Measurements from ENCODE around the gene ATP8A2. TPM values are rescaled to one million over a fixed set of nuclear protein-coding genes. Genes with fewer than 3 reads are reported as not detected.

The ATP8A2 gene
- total RNA-seq, 1 experiment from 2014 or later, result not detected

DNA sequence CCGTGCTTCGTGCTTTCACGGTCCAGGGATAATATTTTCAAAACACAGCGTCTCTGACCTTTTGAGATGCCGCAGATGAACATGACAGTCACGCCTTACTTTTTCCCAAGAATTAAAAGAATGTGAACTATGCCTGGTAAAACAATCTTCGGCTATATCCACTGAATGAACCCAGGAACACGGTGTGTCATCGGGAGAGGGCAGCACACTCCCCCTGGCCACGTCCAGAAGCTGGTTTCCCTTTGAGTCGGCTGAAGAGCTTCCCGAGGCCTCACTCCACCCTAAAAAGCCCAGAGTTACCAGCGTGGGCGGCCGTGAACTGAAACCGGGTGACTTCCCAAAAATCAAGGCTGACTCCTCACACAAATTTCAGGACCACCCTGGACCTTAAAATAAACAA lies 702.9 kb downstream of the ATP8A2 start:
- Histone ChIP-seq H3K27me3 (ENCODE audit: control insufficient read depth, insufficient read depth, low read length) (no peaks in the 10 kb centered on the region), H3K36me3 (ENCODE audit: control insufficient read depth, insufficient read depth, low read length) (no peaks in the 10 kb centered on the region), H3K4me1 (ENCODE audit: control insufficient read depth, insufficient read depth, low read length) (no peaks in the 10 kb centered on the region), H3K4me3 (ENCODE audit: low read depth in 2 of 2, low read length in 2 of 2) (no peak overlapping the region), H3K27ac (ENCODE audit: low read length) (no peak overlapping the region), H3K9me3 (ENCODE audit: control insufficient read depth, insufficient read depth, low read depth, low read length) (no peaks in the 10 kb centered on the region)
- ATAC-seq, result no peak
- intact Hi-C loops (cut with micrococcal nuclease; ENCODE audit: unreplicated experiment) (no loop called here), in situ Hi-C loops (cut with HindIII; ENCODE audit: low pct_unique_long_range_greater_than_20kb, low sequenced_read_pairs) (no loop called here)
- no TSS peak for BruUV-seq (replicated peaks)
- DNase-seq (ENCODE audit: low read depth, low spot score), result no peak
- ChIA-PET CTCF (no interaction called here), POLR2A (no interaction called here)
- TF ChIP-seq TCF7L2 (IDR thresholded peaks at IDR 0.05; ENCODE audit: low read depth, low read length) (no peak), POLR2AphosphoS5 (IDR thresholded peaks at IDR 0.05; ENCODE audit: low read depth, low read length) (no peak), SIN3A (IDR thresholded peaks at IDR 0.05; ENCODE audit: borderline replicate concordance, insufficient read depth, low read depth, low read length) (no peak)
- TF ChIP-seq, protein P1, sequence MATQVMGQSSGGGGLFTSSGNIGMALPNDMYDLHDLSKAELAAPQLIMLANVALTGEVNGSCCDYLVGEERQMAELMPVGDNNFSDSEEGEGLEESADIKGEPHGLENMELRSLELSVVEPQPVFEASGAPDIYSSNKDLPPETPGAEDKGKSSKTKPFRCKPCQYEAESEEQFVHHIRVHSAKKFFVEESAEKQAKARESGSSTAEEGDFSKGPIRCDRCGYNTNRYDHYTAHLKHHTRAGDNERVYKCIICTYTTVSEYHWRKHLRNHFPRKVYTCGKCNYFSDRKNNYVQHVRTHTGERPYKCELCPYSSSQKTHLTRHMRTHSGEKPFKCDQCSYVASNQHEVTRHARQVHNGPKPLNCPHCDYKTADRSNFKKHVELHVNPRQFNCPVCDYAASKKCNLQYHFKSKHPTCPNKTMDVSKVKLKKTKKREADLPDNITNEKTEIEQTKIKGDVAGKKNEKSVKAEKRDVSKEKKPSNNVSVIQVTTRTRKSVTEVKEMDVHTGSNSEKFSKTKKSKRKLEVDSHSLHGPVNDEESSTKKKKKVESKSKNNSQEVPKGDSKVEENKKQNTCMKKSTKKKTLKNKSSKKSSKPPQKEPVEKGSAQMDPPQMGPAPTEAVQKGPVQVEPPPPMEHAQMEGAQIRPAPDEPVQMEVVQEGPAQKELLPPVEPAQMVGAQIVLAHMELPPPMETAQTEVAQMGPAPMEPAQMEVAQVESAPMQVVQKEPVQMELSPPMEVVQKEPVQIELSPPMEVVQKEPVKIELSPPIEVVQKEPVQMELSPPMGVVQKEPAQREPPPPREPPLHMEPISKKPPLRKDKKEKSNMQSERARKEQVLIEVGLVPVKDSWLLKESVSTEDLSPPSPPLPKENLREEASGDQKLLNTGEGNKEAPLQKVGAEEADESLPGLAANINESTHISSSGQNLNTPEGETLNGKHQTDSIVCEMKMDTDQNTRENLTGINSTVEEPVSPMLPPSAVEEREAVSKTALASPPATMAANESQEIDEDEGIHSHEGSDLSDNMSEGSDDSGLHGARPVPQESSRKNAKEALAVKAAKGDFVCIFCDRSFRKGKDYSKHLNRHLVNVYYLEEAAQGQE (IDR thresholded peaks at IDR 0.05; ENCODE audit: insufficient read depth in 1 of 2, low read depth in 2 of 2, low read length in 1 of 2), result no peak
- TF ChIP-seq, protein P2, sequence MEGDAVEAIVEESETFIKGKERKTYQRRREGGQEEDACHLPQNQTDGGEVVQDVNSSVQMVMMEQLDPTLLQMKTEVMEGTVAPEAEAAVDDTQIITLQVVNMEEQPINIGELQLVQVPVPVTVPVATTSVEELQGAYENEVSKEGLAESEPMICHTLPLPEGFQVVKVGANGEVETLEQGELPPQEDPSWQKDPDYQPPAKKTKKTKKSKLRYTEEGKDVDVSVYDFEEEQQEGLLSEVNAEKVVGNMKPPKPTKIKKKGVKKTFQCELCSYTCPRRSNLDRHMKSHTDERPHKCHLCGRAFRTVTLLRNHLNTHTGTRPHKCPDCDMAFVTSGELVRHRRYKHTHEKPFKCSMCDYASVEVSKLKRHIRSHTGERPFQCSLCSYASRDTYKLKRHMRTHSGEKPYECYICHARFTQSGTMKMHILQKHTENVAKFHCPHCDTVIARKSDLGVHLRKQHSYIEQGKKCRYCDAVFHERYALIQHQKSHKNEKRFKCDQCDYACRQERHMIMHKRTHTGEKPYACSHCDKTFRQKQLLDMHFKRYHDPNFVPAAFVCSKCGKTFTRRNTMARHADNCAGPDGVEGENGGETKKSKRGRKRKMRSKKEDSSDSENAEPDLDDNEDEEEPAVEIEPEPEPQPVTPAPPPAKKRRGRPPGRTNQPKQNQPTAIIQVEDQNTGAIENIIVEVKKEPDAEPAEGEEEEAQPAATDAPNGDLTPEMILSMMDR (IDR thresholded peaks at IDR 0.05), result no peak

Other genes with a start within 250 kb of the ATP8A2 start
- not detected for gene AMER2, start 199.7 kb upstream of the ATP8A2 start, total RNA-seq (2021; ENCODE audit: unreplicated experiment)
- gene MTMR6, start 84.5 kb upstream of the ATP8A2 start, total RNA-seq (2021; ENCODE audit: unreplicated experiment), result 9.7 TPM
- 40.0 TPM for gene NUP58, start 70.3 kb upstream of the ATP8A2 start, total RNA-seq (2021; ENCODE audit: unreplicated experiment)

Measured in Panc1 (cell line).